GM19467 (cell line): Measurements from ENCODE around the gene TAT.
"Not testable (repeated sequence)": the region's sequence is repeated elsewhere in the genome, so short reads cannot be mapped to it uniquely, and the experiment has no call there.

Experiments used
- ATAC-seq: cut with Tn5 transposase; IDR thresholded peaks from one replicate; pipeline ENCODE4 v1.9.1; 2021; ENCODE audit warnings: mild to moderate bottlenecking, moderate library complexity; ENCODE audit not compliant: unreplicated experiment

TAT gene

GRCh38 chr16:71576971-71577370 lies at the start of gene TAT:
TSS of gene TAT (minus strand) at chr16:71577092. CDS start at chr16:71576415, 677 bp downstream.
- no peak for ATAC-seq

- ATAC-seq, result no peak
These were observed 49.3 kb upstream of the TAT start, which contains the start of gene MARVELD3 for GRCh38 chr16:71626018-71626857. TSS of gene MARVELD3 (plus strand) at chr16:71626184. CDS start at chr16:71626230, 46 bp downstream.

- ATAC-seq, result no peak
These were observed 48.4 kb upstream of the TAT start for GRCh38 chr16:71625113-71625850.

- no peak for ATAC-seq
These were observed 46.7 kb upstream of the TAT start for GRCh38 chr16:71623597-71623996.

- ATAC-seq, result no peak
These were observed 45.2 kb upstream of the TAT start for GRCh38 chr16:71622088-71622487.

GRCh38 chr16:71618429-71618828 lies 41.5 kb upstream of the TAT start:
- no peak for ATAC-seq

- ATAC-seq, result not testable (repeated sequence)
These were observed 38.1 kb upstream of the TAT start for GRCh38 chr16:71614956-71615355.

GRCh38 chr16:71610936-71611871 lies 34.3 kb upstream of the TAT start:
- no peak for ATAC-seq

- ATAC-seq, result no peak
These were observed 33.6 kb upstream of the TAT start for GRCh38 chr16:71610447-71610846.

- ATAC-seq, result no peak
These were observed 32.2 kb upstream of the TAT start for GRCh38 chr16:71609066-71609465.

GRCh38 chr16:71600822-71601221 lies 23.9 kb upstream of the TAT start:
- no peak for ATAC-seq

- ATAC-seq, result not testable (repeated sequence)
These were observed 21.5 kb upstream of the TAT start for GRCh38 chr16:71598426-71598825.

- ATAC-seq, result not testable (repeated sequence)
These were observed 18.5 kb upstream of the TAT start for GRCh38 chr16:71595340-71595826.

GRCh38 chr16:71594000-71594646 lies 17.2 kb upstream of the TAT start:
- no peak for ATAC-seq

- ATAC-seq, result no peak
These were observed 16.4 kb upstream of the TAT start for GRCh38 chr16:71593048-71593999.

- no peak for ATAC-seq
These were observed 15.0 kb upstream of the TAT start for GRCh38 chr16:71591917-71592316.

- ATAC-seq, result no peak
These were observed 13.7 kb upstream of the TAT start for GRCh38 chr16:71590584-71590983.

- not testable (repeated sequence) for ATAC-seq
These were observed 13.2 kb upstream of the TAT start for GRCh38 chr16:71590071-71590470.

GRCh38 chr16:71589334-71589733 lies 12.4 kb upstream of the TAT start:
- not testable (repeated sequence) for ATAC-seq
